ENCODE measurements around the gene PTPN7.

DNA sequence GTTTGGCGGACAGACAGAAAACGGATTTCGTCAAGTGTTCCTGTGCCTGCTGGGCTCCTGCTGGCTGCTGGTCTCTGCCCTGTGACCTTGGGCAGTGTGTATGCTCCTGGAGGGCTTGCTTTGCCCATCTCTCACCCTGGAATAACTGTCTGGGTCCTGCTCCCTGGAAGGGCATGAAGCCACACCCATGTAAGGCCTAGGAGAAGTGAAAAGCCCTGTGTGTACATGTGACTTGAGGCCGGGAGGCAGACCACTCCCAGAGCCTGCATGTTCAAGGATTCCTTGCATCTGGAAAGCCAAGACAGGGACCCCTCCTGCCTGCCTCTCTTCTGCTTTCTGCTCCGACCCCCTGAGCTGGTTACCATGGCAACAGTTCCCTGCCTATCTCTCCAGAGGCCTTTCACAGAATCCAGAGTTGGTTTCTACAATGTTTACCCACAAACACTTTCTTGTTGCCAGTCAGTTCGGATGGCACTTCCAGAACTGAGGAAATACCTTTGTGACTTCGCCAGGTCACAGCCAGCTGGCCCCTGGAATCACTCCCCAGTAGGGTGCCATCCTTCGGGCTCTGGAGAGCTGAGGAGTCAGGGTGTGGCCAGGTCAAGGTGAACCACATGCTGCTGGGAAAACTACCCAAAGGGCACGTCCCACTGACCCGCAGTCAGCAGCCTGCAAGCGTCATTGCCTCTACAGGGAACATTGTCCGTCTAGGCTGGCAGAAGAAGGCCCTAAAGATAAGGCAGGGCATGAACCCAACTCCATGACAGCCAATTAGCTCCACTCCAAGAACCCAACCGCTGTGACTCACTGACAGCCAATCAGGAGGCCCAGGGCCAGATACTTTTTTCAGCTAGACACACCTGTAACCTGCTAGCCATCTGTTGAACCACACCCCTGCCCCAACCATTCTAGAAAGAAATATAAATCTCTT lies 52.3 kb downstream of the PTPN7 start:
- TF ChIP-seq, protein P1, sequence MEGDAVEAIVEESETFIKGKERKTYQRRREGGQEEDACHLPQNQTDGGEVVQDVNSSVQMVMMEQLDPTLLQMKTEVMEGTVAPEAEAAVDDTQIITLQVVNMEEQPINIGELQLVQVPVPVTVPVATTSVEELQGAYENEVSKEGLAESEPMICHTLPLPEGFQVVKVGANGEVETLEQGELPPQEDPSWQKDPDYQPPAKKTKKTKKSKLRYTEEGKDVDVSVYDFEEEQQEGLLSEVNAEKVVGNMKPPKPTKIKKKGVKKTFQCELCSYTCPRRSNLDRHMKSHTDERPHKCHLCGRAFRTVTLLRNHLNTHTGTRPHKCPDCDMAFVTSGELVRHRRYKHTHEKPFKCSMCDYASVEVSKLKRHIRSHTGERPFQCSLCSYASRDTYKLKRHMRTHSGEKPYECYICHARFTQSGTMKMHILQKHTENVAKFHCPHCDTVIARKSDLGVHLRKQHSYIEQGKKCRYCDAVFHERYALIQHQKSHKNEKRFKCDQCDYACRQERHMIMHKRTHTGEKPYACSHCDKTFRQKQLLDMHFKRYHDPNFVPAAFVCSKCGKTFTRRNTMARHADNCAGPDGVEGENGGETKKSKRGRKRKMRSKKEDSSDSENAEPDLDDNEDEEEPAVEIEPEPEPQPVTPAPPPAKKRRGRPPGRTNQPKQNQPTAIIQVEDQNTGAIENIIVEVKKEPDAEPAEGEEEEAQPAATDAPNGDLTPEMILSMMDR (IDR thresholded peaks at IDR 0.05): no peak
- TF ChIP-seq, protein P2, sequence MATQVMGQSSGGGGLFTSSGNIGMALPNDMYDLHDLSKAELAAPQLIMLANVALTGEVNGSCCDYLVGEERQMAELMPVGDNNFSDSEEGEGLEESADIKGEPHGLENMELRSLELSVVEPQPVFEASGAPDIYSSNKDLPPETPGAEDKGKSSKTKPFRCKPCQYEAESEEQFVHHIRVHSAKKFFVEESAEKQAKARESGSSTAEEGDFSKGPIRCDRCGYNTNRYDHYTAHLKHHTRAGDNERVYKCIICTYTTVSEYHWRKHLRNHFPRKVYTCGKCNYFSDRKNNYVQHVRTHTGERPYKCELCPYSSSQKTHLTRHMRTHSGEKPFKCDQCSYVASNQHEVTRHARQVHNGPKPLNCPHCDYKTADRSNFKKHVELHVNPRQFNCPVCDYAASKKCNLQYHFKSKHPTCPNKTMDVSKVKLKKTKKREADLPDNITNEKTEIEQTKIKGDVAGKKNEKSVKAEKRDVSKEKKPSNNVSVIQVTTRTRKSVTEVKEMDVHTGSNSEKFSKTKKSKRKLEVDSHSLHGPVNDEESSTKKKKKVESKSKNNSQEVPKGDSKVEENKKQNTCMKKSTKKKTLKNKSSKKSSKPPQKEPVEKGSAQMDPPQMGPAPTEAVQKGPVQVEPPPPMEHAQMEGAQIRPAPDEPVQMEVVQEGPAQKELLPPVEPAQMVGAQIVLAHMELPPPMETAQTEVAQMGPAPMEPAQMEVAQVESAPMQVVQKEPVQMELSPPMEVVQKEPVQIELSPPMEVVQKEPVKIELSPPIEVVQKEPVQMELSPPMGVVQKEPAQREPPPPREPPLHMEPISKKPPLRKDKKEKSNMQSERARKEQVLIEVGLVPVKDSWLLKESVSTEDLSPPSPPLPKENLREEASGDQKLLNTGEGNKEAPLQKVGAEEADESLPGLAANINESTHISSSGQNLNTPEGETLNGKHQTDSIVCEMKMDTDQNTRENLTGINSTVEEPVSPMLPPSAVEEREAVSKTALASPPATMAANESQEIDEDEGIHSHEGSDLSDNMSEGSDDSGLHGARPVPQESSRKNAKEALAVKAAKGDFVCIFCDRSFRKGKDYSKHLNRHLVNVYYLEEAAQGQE (IDR thresholded peaks at IDR 0.05): no peak
- TF ChIP-seq KDM1A (IDR thresholded peaks at IDR 0.05; ENCODE audit: low read depth) (no peak), PHF8 (IDR thresholded peaks at IDR 0.05; ENCODE audit: borderline replicate concordance, low read depth) (no peak), POLR2AphosphoS2 (conservative IDR thresholded peaks at IDR 0.05; ENCODE audit: low read length) (no peak), CBX2 (IDR thresholded peaks at IDR 0.05; ENCODE audit: borderline replicate concordance, low read depth) (no peak), BHLHE40 (IDR thresholded peaks at IDR 0.05; ENCODE audit: low read depth, low read length) (no peak)
- TF ChIP-seq, protein P3, sequence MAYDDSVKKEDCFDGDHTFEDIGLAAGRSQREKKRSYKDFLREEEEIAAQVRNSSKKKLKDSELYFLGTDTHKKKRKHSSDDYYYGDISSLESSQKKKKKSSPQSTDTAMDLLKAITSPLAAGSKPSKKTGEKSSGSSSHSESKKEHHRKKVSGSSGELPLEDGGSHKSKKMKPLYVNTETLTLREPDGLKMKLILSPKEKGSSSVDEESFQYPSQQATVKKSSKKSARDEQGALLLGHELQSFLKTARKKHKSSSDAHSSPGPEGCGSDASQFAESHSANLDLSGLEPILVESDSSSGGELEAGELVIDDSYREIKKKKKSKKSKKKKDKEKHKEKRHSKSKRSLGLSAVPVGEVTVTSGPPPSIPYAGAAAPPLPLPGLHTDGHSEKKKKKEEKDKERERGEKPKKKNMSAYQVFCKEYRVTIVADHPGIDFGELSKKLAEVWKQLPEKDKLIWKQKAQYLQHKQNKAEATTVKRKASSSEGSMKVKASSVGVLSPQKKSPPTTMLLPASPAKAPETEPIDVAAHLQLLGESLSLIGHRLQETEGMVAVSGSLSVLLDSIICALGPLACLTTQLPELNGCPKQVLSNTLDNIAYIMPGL (CRISPR knock-in tag; IDR thresholded peaks at IDR 0.05; ENCODE audit: borderline replicate concordance): no peak
- TF ChIP-seq, protein P4, sequence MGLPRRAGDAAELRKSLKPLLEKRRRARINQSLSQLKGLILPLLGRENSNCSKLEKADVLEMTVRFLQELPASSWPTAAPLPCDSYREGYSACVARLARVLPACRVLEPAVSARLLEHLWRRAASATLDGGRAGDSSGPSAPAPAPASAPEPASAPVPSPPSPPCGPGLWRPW (IDR thresholded peaks at IDR 0.05): no peak
- TF ChIP-seq, protein P5, sequence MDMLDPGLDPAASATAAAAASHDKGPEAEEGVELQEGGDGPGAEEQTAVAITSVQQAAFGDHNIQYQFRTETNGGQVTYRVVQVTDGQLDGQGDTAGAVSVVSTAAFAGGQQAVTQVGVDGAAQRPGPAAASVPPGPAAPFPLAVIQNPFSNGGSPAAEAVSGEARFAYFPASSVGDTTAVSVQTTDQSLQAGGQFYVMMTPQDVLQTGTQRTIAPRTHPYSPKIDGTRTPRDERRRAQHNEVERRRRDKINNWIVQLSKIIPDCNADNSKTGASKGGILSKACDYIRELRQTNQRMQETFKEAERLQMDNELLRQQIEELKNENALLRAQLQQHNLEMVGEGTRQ (IDR thresholded peaks at IDR 0.05): no peak
